ENCODE results near the gene BCAP29. TPM values are rescaled to one million over a fixed set of nuclear protein-coding genes. Genes with fewer than 3 reads are reported as not detected.

BCAP29 gene
- total and polyA plus RNA-seq, 7 donors, result 15.6 to 173 (median 104) TPM

DNA sequence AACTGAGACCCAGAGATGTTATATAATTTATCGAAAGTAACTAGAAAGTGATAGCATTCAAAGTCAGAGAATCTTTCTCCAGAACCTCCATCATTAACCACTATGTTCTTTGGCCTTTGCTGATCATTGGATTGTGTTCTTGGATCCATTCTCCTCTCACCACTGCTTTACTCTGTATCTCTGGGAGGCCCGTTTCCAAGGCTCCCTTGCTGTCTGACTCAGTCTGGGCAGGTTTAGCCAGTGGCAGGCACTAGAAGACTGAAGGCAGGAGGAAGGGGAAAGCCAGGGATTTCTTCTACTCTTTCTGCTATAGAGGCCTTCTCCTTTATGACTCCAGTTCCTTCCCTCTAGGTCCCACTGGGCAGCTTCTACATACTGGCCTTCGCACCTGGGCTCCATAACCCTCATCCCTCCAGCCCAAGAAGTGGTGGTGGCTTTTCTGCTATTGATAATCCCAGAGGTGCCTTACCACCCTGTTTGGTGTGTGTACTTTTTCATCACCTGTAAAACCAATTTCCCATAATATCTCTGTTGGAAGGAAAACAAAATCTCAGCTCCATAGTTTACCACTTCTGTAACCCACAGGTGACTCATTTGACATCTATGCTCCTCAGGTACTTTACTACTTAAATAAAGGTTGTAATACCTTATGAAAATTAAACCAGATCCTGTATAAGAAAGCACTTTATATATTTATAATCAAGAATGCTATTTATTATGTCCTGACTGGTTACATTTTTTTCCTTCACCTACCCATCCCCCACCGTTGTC, 36.0 kb downstream of the BCAP29 start:
- 97 to 98% methylated on average over 4 of the region's 4 CpGs for WGBS, 2 donors
- Histone ChIP-seq H3K9me3 (no peaks in the 10 kb centered on the region), H3K4me1 (no peaks in the 10 kb centered on the region), H3K27ac (no peak overlapping the region), H3K36me3 (peaks cover 5 to 57% (median 13%) of the 10 kb centered on the region in 4 donors), H3K4me3 (no peak overlapping the region), H3K27me3 (no peaks in the 10 kb centered on the region)
- no peak for TF ChIP-seq POLR2AphosphoS5 (IDR thresholded peaks at IDR 0.05)
- TF ChIP-seq, protein P1, sequence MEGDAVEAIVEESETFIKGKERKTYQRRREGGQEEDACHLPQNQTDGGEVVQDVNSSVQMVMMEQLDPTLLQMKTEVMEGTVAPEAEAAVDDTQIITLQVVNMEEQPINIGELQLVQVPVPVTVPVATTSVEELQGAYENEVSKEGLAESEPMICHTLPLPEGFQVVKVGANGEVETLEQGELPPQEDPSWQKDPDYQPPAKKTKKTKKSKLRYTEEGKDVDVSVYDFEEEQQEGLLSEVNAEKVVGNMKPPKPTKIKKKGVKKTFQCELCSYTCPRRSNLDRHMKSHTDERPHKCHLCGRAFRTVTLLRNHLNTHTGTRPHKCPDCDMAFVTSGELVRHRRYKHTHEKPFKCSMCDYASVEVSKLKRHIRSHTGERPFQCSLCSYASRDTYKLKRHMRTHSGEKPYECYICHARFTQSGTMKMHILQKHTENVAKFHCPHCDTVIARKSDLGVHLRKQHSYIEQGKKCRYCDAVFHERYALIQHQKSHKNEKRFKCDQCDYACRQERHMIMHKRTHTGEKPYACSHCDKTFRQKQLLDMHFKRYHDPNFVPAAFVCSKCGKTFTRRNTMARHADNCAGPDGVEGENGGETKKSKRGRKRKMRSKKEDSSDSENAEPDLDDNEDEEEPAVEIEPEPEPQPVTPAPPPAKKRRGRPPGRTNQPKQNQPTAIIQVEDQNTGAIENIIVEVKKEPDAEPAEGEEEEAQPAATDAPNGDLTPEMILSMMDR (IDR thresholded peaks at IDR 0.05), result no peak
- TF ChIP-seq EP300 (IDR thresholded peaks at IDR 0.05), result no peak
- no peak for TF ChIP-seq POLR2A (IDR thresholded peaks at IDR 0.05)
- intact Hi-C loops (cut with DNase I), result no loop called here
- no peak for DNase-seq

DNA sequence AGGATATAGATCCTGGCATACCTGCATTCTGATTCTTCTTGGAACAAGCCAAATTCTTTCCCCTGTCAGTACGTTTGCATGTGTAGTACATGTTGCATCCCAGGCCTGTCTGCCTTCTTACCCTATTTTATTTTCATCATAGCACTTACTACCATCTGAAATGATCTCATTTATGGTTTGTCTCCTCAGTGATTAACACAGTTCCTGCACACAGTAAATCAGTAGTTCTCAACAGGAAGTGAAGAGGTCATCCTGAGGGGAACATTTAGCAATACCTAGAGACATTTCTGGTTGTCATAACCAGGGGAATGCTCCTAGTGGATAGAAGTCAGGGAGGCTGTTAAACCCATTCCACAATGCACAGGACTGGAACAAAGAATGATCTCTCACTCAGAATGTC, 42.4 kb downstream of the BCAP29 start:
- TF ChIP-seq EP300 (IDR thresholded peaks at IDR 0.05) (no peak), POLR2A (IDR thresholded peaks at IDR 0.05) (no peak), POLR2AphosphoS5 (IDR thresholded peaks at IDR 0.05) (peak; percentile 10 to 50 (median 18))
- Histone ChIP-seq H3K27ac (peak overlapping the region in 1 of 4 donors; percentile 45), H3K27me3 (no peaks in the 10 kb centered on the region), H3K36me3 (peaks cover 0 to 14% (median 0%) of the 10 kb centered on the region in 4 donors), H3K4me3 (no peak overlapping the region), H3K9me3 (no peaks in the 10 kb centered on the region), H3K4me1 (no peaks in the 10 kb centered on the region)
- 56 to 67% methylated on average over 1 of the region's 1 CpG for WGBS, 2 donors
- no peak for DNase-seq
- intact Hi-C loops (cut with DNase I), result no loop called here

GRCh38 chr7:107622894-107623293, 42.8 kb downstream of the BCAP29 start:
- H3K9me3 ChIP-seq, result no peaks in the 10 kb centered on the region
- H3K27ac ChIP-seq, result peak overlapping the region in 1 of 4 donors; percentile 23
- DNase-seq, result no peak
- TF ChIP-seq, protein P1 (IDR thresholded peaks at IDR 0.05), result no peak
- no peak for TF ChIP-seq EP300 (IDR thresholded peaks at IDR 0.05)
- TF ChIP-seq POLR2A (IDR thresholded peaks at IDR 0.05), result no peak
- TF ChIP-seq POLR2AphosphoS5 (IDR thresholded peaks at IDR 0.05), result no peak
- WGBS, 2 donors, result 21 to 58% methylated on average over 2 of the region's 2 CpGs
- intact Hi-C loops (cut with DNase I), result no loop called here
- H3K36me3 ChIP-seq, result peaks cover 0 to 12% (median 0%) of the 10 kb centered on the region in 4 donors
- no peaks in the 10 kb centered on the region for H3K4me1 ChIP-seq
- H3K27me3 ChIP-seq, result no peaks in the 10 kb centered on the region
- H3K4me3 ChIP-seq, result no peak overlapping the region

GRCh38 chr7:107627002-107627401, 47.0 kb downstream of the BCAP29 start:
- TF ChIP-seq POLR2AphosphoS5 (IDR thresholded peaks at IDR 0.05) (no peak), EP300 (IDR thresholded peaks at IDR 0.05) (no peak), POLR2A (IDR thresholded peaks at IDR 0.05) (no peak)
- TF ChIP-seq, protein P1 (IDR thresholded peaks at IDR 0.05), result no peak
- no peaks in the 10 kb centered on the region for H3K27me3 ChIP-seq
- H3K4me3 ChIP-seq, result no peak overlapping the region
- DNase-seq, result no peak
- intact Hi-C loops (cut with DNase I), result no loop called here
- H3K36me3 ChIP-seq, result peaks cover 0 to 3% (median 0%) of the 10 kb centered on the region in 4 donors
- H3K27ac ChIP-seq, result no peak overlapping the region
- no peaks in the 10 kb centered on the region for H3K9me3 ChIP-seq
- WGBS, 2 donors, result 95 to 97% methylated on average over 4 of the region's 4 CpGs
- no peaks in the 10 kb centered on the region for H3K4me1 ChIP-seq

DNA sequence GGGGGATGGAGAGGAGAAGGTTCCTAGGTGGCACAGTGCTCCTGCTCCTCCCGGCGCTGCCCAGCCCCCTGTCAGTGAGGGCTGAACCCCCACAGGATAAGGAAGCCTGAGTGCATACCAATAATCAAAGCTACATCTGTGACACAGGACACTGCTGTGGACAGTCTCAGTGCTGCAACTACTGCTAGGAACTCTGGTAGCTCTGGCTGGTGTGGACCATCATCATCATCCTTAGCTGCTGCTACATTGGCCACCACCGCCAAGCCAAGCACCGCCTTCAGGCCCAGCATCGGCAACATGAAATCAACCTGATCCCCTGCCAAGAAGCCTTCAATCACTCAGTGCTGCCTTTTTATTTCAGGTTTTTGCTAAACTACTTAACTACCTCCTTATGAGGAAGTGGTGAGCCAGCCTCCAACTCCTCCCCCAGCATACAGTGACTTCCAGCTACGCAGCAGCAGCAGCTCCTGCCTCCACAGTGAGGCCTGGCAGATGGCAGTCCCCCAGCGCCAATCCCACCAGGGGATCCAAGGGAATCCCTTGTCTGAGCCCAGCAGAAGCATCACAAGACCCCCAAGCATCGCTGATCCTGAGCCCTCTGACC, 48.5 kb downstream of the BCAP29 start:
- peaks cover 0 to 3% (median 0%) of the 10 kb centered on the region in 4 donors for H3K36me3 ChIP-seq
- no peaks in the 10 kb centered on the region for H3K9me3 ChIP-seq
- DNase-seq, result no peak
- WGBS, 2 donors, result 80 to 92% methylated on average over 8 of the region's 8 CpGs
- no peak for TF ChIP-seq POLR2A (IDR thresholded peaks at IDR 0.05)
- TF ChIP-seq, protein P1 (IDR thresholded peaks at IDR 0.05), result no peak
- no peak for TF ChIP-seq EP300 (IDR thresholded peaks at IDR 0.05)
- TF ChIP-seq POLR2AphosphoS5 (IDR thresholded peaks at IDR 0.05), result no peak
- intact Hi-C loops (cut with DNase I), result no loop called here
- H3K27me3 ChIP-seq, result no peaks in the 10 kb centered on the region
- H3K4me3 ChIP-seq, result no peak overlapping the region
- no peak overlapping the region for H3K27ac ChIP-seq
- H3K4me1 ChIP-seq, result no peaks in the 10 kb centered on the region

Measured in sigmoid colon (tissue), 7 donors.